CD4-positive, alpha-beta T cell treated with Interleukin-6 for 4 hours (primary cell): ENCODE measurements around the gene TMEM8B.
A peak's percentile ranks its signal among the peaks of the same experiment; 100 is the strongest.
"Not testable (repeated sequence)": the region's sequence is repeated elsewhere in the genome, so short reads cannot be mapped to it uniquely, and the experiment has no call there.

ENCODE experiments used
- DNase-seq: peaks from one replicate; pipeline ENCODE4 v3.0.0-alpha.2; 2020; ENCODE audit warnings: mixed read lengths

The TMEM8B gene

DNA sequence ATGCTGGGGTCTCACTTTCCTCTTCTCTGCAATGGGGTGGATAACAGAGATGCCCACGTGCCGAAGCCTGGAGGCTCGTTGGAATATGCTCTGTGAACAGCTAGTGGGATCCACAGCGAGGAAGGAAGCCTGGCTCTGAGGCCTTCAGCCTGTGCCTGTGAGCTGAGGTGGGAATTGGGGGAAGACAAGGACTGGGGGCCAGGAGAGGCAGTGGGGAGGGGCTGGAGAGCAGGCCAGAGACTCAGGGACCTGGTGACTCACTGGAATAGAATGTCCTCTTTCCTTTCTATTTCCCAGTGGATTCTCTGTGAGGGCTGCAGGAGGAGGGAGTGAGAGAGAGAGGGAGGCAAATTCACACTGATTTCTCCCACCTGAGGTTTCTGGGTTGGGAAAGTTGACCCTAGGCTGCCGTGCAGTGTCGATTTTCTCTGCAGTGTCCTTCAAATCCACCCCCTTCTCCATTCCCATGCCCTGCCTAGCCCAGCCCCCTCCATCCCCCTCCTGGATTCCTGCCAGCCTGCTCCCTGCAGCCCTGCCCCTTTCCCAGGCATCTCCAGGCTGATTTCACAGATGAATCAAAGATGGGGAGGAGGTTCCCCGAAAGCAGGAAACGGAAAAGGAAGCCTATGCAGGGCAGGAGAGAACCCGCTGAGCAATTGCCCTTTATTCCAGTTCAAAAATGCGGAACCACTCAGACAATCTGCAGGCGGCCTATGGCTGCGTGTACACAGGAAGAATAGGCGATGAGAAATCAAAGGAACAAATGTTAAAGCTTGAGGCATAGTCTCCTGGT lies 78.9 kb downstream of the TMEM8B start:
- DNase-seq = peak; percentile 43

DNA sequence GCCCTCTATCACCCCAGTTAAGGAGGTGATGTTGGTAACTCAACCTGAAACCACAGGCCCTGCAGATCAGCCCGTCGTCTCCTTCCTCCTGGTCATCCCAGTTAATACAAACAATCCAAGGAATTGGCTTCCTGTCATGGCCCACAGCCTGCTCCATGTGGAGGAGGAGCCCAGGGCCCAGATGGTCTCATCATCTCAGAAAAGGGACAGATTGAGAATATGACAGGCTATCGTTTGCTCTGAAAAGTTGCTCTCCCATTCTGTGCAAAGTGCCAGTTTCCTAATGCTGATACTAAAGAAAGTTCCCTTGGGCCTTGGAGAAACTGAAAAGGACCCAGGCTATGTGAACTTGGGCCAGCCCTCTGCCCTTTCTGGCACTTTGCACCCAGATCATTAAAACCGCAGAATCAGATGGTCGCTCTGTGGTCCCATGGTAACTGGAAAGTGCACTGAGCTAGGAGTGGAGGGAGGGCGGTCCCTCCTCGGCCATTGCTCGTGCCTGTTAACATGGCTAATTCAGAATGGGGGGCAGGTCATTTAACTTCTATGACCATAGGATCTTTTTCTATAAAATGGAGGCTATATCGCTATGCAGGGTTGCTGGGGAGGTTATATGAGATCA lies 79.6 kb downstream of the TMEM8B start:
- no peak for DNase-seq

DNA sequence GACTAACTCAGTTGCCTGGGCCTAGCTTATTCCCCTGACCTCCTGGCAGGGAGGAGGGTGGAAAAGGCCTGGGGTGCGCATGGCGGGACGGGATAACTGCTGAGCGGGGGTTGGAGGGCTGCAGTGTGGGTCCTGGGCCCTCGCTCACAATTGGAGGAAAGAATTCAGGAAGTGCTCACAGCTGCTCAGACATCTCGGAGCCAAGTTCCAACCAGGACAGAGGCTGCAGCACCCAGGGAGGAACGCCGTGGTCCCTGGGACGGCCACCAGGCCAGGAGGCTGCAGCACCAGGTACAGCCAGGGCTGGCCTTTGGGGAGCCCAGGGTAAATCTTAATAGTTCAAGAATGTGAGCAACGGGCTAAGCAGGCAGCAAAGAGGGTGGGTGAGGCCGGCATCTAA lies 80.2 kb downstream of the TMEM8B start, which contains the start of gene SPAAR:
SPAAR (plus strand) TSS at position 217 of the 400 bp plus-strand sequence. CDS start 974 bp downstream, outside the sequence.
- no peak for DNase-seq

DNA sequence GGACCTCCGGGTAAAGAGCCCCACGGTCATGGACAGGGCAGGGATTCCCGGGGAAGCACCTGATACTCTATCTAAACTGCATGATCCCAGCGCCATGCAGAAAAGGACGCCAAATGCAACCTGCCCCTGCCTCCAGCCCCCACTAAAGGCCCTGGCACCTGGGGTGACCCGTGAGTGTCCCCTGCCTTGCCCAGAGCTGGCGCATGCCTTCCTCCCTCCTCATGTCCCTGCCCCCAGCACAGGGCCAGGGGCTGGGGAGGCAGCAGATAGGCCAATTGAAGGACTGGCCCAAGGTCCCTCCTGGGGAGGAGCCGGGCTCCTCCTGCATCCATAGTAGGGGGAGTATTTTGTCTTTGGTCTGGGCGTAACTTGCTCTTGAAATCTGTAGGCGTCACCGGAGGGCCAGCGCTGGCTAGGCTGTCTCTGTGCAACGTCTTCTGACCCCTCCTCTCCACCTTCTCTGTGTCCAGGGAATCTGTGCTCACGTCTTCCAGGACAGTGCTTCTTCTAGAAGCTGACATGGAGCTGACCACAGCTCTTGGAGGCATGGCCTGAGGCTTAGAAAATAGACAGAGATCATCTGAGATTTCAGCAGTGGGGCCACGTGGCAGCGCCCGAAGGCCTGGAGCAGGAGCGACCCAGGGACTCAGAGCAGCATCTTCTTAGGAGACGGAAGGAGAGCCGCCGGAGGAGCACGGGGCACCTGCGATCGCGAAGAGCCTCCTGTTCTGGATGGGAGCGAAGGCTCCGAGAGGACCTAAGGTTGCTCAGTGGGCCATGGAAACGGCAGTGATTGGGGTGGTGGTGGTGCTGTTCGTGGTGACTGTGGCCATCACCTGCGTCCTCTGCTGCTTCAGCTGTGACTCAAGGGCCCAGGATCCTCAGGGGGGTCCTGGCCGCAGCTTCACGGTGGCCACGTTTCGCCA lies 80.9 kb downstream of the TMEM8B start:
- no peak for DNase-seq

DNA sequence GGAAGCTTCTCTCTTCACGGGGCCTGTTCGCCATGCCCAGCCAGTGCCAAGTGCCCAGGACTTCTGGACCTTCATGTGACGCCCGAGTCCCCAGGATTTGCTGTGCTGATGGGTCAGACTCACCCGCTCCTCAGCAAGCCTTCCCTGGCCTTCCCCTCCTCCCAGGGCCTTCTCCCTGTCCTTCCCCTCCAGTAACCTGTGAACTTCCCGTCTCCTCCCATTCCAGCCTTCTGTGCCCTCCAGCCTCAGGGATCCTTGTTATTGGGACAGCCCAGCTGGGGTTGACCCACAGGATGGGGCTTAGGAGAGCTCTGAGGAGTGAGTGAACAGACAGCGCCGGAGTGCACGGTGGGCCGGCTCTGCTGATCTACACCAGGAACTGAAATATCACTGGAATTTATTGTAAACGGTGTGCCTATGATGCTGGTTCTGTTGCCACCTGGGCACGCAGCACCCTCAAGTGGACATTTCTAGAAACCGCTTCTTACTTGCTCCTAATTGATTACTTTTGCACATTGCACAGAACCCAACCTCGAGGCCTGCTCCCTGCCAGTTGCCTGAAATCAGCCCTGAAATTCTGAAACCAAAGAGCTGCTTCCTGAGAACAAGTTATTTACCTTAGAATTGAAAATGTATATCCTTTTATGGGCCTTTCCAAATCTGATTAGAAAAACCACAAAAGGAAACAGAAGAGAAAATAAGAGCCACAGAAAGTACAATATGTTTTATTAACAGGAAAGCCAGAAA lies 81.8 kb downstream of the TMEM8B start:
- peak; percentile 58 for DNase-seq

DNA sequence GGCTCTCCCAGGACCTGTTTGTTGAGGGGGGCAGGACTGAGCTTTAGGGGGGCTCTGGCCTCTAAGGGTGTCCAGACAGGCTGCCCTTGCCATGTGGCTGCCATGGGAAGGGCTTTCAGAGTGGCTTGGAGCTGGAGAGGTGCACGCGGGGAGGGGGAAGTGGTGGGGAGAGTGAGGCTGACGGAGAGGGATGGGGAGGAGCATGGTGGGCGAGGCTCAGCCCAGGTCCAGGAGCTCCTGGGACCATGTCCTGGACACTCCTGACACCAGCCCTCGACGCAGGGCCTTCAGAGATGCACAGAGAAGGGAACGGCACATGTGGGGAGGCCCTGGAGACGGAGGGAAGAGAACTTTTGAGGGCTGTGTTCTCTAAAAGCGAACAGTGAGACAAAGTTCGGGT lies 82.7 kb downstream of the TMEM8B start:
- DNase-seq = no peak

DNA sequence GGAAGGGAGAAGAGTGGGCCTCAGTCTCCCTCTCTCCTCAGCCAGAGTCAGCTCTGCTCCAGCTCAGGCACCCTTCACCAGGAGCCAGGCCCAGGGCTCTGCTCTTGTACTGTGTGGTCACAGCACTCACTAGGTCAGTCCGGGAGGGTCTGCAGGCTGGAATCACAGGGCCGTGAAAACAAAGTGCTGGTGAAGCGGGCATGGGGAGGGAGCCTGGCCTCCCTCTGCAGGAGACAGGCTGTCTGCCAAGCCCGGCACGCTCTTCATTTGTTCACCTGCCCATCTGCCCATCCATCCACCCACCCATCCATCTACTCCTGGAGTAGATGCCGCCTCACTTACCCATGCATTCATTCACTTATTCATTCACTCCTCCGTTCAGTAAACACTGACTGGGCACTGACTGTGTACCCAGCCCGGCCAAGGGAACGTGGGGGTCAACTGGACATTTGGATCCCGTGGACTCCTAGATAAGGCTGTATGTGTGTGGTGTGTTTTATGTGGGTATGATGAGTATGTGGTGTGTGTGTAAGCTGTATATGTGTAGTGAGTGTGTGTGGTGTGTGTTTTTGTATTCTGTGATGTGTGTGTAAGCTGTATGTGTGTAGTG lies 83.9 kb downstream of the TMEM8B start:
- DNase-seq = no peak

DNA sequence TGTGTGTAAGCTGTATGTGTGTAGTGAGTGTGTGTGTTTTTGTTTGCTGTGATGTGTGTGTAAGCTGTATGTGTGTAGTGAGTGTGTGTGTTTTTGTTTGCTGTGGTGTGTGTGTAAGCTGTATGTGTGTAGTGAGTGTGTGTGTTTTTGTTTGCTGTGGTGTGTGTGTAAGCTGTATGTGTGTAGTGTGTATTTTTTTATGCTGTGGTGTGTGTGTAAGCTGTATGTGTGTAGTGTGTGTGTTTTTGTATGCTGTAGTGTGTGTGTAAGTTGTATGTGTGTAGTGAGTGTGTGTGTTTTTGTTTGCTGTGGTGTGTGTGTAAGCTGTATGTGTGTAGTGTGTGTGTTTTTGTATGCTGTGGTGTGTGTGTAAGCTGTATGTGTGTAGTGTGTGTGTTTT lies 84.4 kb downstream of the TMEM8B start:
- DNase-seq = not testable (repeated sequence)

DNA sequence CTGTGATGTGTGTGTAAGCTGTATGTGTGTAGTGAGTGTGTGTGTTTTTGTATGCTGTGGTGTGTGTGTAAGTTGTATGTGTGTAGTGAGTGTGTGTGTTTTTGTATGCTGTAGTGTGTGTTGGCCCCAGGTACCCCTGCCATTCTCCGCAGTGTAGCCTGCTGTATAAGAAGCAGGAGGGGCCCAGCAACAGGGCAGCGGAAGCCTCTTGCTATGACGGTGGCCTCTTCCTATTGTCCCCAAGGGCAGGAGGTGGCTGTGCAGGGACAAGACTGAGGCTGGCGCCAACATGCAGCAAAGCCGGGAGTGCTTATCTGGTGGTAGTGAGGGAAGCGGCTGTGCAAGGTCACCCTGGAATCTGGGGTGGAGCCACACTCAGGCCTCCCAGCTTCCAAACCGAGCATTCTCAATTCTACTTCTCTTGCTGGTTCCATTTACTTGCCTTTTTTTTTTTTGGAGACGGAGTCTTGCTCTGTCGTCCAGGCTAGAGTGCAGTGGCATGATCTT lies 85.3 kb downstream of the TMEM8B start:
- DNase-seq = no peak
